H1 (cell line): ENCODE measurements around the gene SOS1. TPM values are rescaled to one million over a fixed set of nuclear protein-coding genes. Genes with fewer than 3 reads are reported as not detected.
A peak's percentile ranks its signal among the peaks of the same experiment; 100 is the strongest.

Experiments
- CTCF ChIA-PET: fragments of 300-600 bp; sonication (Branson Sonifier 250); formaldehyde crosslinking; loops from one replicate; lab custom pipeline; 2021; ENCODE audit not compliant: partially characterized antibody; lab: Charles Lee
- POLR2A ChIA-PET: fragments of 300-600 bp; sonication (Branson Sonifier 250); formaldehyde crosslinking; loops from one replicate; lab custom pipeline; 2021; ENCODE audit warnings: inconsistent platforms; ENCODE audit not compliant: partially characterized antibody; lab: Charles Lee
- DNase-seq, 2 experiments: peaks; one replicate each; pipeline versions ENCODE4 v3.0.0 to v3.0.0-alpha.2; 2010 to 2022; ENCODE audit warnings: low spot score in 2 of 2, low read depth in 1 of 2, mixed read lengths in 1 of 2
- FAIRE-seq: peaks from 2 replicates; lab custom pipeline; 2011; peaks lifted over from hg19 to GRCh38; lab: Jason Lieb, UNC
- H2AFZ ChIP-seq: 2 replicates; pipeline ENCODE4 v1.8.1; 2012; ENCODE audit warnings: low read length, inconsistent platforms
- H2AK5ac ChIP-seq: 2 replicates; pipeline ENCODE4 v1.6.1; 2013; ENCODE audit warnings: low read depth, low read length
- H2BK120ac ChIP-seq: replicated peaks from 2 replicates; pipeline ENCODE3; 2013; ENCODE audit warnings: low read depth, low read length, inconsistent platforms
- H2BK12ac ChIP-seq: 2 replicates; pipeline ENCODE4 v1.6.1; 2013; ENCODE audit warnings: low read depth, low read length
- H2BK15ac ChIP-seq: 2 replicates; pipeline ENCODE4 v1.6.1; 2013; ENCODE audit warnings: low read length
- H2BK20ac ChIP-seq: 2 replicates; pipeline ENCODE4 v1.6.1; 2013; ENCODE audit warnings: low read length
- H2BK5ac ChIP-seq: 2 replicates; pipeline ENCODE4 v1.6.1; 2013; ENCODE audit warnings: low read depth, low read length
- H3K14ac ChIP-seq: 2 replicates; pipeline ENCODE4 v1.6.1; 2013; ENCODE audit warnings: inconsistent platforms; ENCODE audit not compliant: insufficient read length
- H3K18ac ChIP-seq: 2 replicates; pipeline ENCODE4 v1.6.1; 2013; ENCODE audit warnings: low read length; ENCODE audit errors: extremely low read depth
- H3K23ac ChIP-seq: 2 replicates; pipeline ENCODE4 v1.6.1; 2013; ENCODE audit warnings: inconsistent platforms; ENCODE audit not compliant: insufficient read length
- H3K23me2 ChIP-seq: 2 replicates; pipeline ENCODE4 v1.6.1; 2013; ENCODE audit warnings: low read depth, low read length
- H3K27ac ChIP-seq: 2 replicates; pipeline ENCODE4 v1.6.1; 2011; ENCODE audit warnings: low read depth, low read length, inconsistent platforms
- H3K27me3 ChIP-seq, 4 experiments: replicated peaks in 1 of 4; 1 replicate in 1 of 4; 2 replicates in 3 of 4; pipeline versions ENCODE4 v1.6.1 to v1.8.1; 2011 to 2013; ENCODE audit warnings: low read length in 3 of 4, mild to moderate bottlenecking in 3 of 4, inconsistent platforms in 2 of 4, mixed read lengths in 2 of 4, moderate library complexity in 1 of 4; ENCODE audit not compliant: control insufficient read depth in 3 of 4, insufficient read depth in 3 of 4; ENCODE audit errors: extremely low read depth in 1 of 4
- H3K36me3 ChIP-seq, 4 experiments: 2 replicates each; pipeline versions ENCODE4 v1.6.1 to v1.8.1; 2011 to 2013; ENCODE audit warnings: mild to moderate bottlenecking in 4 of 4, low read length in 3 of 4, moderate library complexity in 2 of 4, control low read depth in 1 of 4, inconsistent platforms in 1 of 4; ENCODE audit not compliant: insufficient read depth in 4 of 4, control insufficient read depth in 2 of 4
- H3K4ac ChIP-seq: replicated peaks from 2 replicates; pipeline ENCODE3; 2013; ENCODE audit warnings: low read length, low read depth, mixed read lengths, inconsistent platforms; ENCODE audit not compliant: insufficient read length
- H3K4me1 ChIP-seq, 4 experiments: replicated peaks in 1 of 4; 1 replicate in 1 of 4; 2 replicates in 3 of 4; pipeline versions ENCODE4 v1.6.1 to v1.8.1; 2011 to 2013; ENCODE audit warnings: low read length in 3 of 4, inconsistent platforms in 2 of 4, mixed read lengths in 1 of 4; ENCODE audit not compliant: insufficient read depth in 4 of 4, control insufficient read depth in 3 of 4
- H3K4me2 ChIP-seq, 2 experiments: 2 replicates each; pipeline versions ENCODE4 v1.6.1 to v1.8.1; 2011 to 2013; ENCODE audit warnings: low read depth in 2 of 2, low read length in 2 of 2, control low read depth in 1 of 2, inconsistent platforms in 1 of 2, mild to moderate bottlenecking in 1 of 2; ENCODE audit not compliant: insufficient read depth in 1 of 2
- H3K4me3 ChIP-seq, 4 experiments: fragments of 200-600, 300-600 bp in 1 of 4; sonication (generic), shearing (Covaris generic), sonication (Bioruptor Twin) in 1 of 4; 2 replicates each; pipeline versions ENCODE4 v1.5.1 to v1.8.1; 2011 to 2016; ENCODE audit warnings: low read length in 4 of 4, low read depth in 3 of 4, control low read depth in 2 of 4, inconsistent platforms in 2 of 4, mild to moderate bottlenecking in 2 of 4, mixed read lengths in 1 of 4, moderate library complexity in 1 of 4; ENCODE audit not compliant: insufficient read depth in 2 of 4; ENCODE audit errors: extremely low read depth in 1 of 4
- H3K56ac ChIP-seq: replicated peaks from 2 replicates; pipeline ENCODE3; 2013; ENCODE audit warnings: low read depth, mild to moderate bottlenecking, mixed read lengths, low read length, inconsistent platforms; ENCODE audit not compliant: insufficient read length
- H3K79me1 ChIP-seq: 2 replicates; pipeline ENCODE4 v1.6.1; 2013; ENCODE audit warnings: low read depth, low read length, control low read depth
- H3K79me2 ChIP-seq, 2 experiments: 2 replicates each; pipeline versions ENCODE4 v1.6.1 to v1.8.1; 2012 to 2013; ENCODE audit warnings: low read length in 2 of 2, mild to moderate bottlenecking in 2 of 2, inconsistent platforms in 1 of 2; ENCODE audit not compliant: insufficient read depth in 2 of 2, control insufficient read depth in 1 of 2
- H3K9ac ChIP-seq, 4 experiments: replicated peaks in 1 of 4; 1 replicate in 1 of 4; 2 replicates in 3 of 4; pipeline versions ENCODE4 v1.6.1 to v1.8.1; 2011 to 2013; ENCODE audit warnings: low read depth in 3 of 4, low read length in 3 of 4, control low read depth in 2 of 4, mild to moderate bottlenecking in 2 of 4, moderate library complexity in 2 of 4, inconsistent platforms in 1 of 4; ENCODE audit errors: extremely low read depth in 1 of 4
- H3K9me3 ChIP-seq, 2 experiments: 2 replicates each; pipeline versions ENCODE4 v1.6.1 to v1.8.1; 2012 to 2013; ENCODE audit warnings: mild to moderate bottlenecking in 2 of 2, moderate library complexity in 2 of 2, control low read depth in 1 of 2, inconsistent platforms in 1 of 2, low read depth in 1 of 2, low read length in 1 of 2, mixed read lengths in 1 of 2; ENCODE audit not compliant: insufficient read depth in 2 of 2
- H4K20me1 ChIP-seq, 2 experiments: replicated peaks in 1 of 2; 2 replicates each; pipeline versions ENCODE3 to v1.8.1; 2011 to 2013; ENCODE audit warnings: inconsistent platforms in 2 of 2, low read length in 2 of 2, mild to moderate bottlenecking in 1 of 2; ENCODE audit not compliant: insufficient read depth in 2 of 2, control insufficient read depth in 1 of 2
- H4K5ac ChIP-seq: 2 replicates; pipeline ENCODE4 v1.6.1; 2013; ENCODE audit warnings: low read length, low read depth, mixed read lengths, inconsistent platforms; ENCODE audit not compliant: insufficient read length
- H4K8ac ChIP-seq: 2 replicates; pipeline ENCODE4 v1.8.0; 2013; ENCODE audit warnings: mild to moderate bottlenecking, moderate library complexity, low read length, inconsistent platforms; ENCODE audit not compliant: insufficient read depth; ENCODE audit errors: extremely low read depth
- H4K91ac ChIP-seq: replicated peaks from 2 replicates; pipeline ENCODE3; 2013; ENCODE audit warnings: low read length, mixed read lengths, inconsistent platforms; ENCODE audit not compliant: insufficient read length
- BRCA1 ChIP-seq: IDR thresholded peaks from 2 replicates; pipeline ENCODE4 v1.6.1; 2012; ENCODE audit warnings: low read depth, low read length, improper control_type of control experiment
- CHD2 ChIP-seq: IDR thresholded peaks from 2 replicates; pipeline ENCODE4 v1.6.1; 2012; ENCODE audit warnings: low read length, improper control_type of control experiment
- GTF2F1 ChIP-seq: IDR thresholded peaks from 2 replicates; pipeline ENCODE4 v1.6.1; 2012; ENCODE audit warnings: low read depth, low read length, improper control_type of control experiment, borderline replicate concordance
- SAP30 ChIP-seq: fragments of 300-600 bp; sonication (generic); IDR thresholded peaks from 2 replicates; pipeline ENCODE4 v1.7.1; 2012; ENCODE audit warnings: low read length, moderate library complexity, mild to moderate bottlenecking, inconsistent platforms; ENCODE audit not compliant: insufficient read depth, insufficient replicate concordance
- WGBS, 2 experiments: shearing (Covaris generic) in 1 of 2; methylation state at CpG; one replicate each; pipeline versions ENCODE4 v1.1.6 to v1.1.7; 2013 to 2015; ENCODE audit warnings: low lambda C conversion rate in 2 of 2, mixed read lengths in 2 of 2, inconsistent platforms in 1 of 2, low coverage in 1 of 2, missing lambda C conversion rate in 1 of 2; ENCODE audit not compliant: insufficient replicate concordance in 2 of 2, insufficient coverage in 1 of 2, insufficient read length in 1 of 2; ENCODE audit errors: extremely low coverage in 1 of 2, missing lambda C conversion rate in 1 of 2; 5-methylcytosine and 5-hydroxymethylcytosine counted together
- polyA plus RNA-seq, 7 experiments: library from polyadenylated mRNA; depleted of rRNA in 3 of 7; stranded (reverse) in 5 of 7; unstranded in 2 of 7; fragments of >200 nt in 5 of 7; fragments of 200-250 nt in 2 of 7; gene quantifications; 1 replicate in 5 of 7; 2 replicates in 1 of 7; 4 replicates in 1 of 7; pipeline versions ENCODE4 v1.2.1 to v1.2.3, GENCODE V29; 2011 to 2013; ENCODE audit warnings: missing spikeins in 2 of 7, mixed read lengths in 2 of 7
- total RNA-seq: library from RNA; stranded (reverse); fragmentation: NEBNext Ultra II Directional; extraction: Animal tissue kit (Norgen Biotek cat#: 25700); gene quantifications from 2 replicates; pipeline ENCODE4 v1.2.1, GENCODE V29; 2021

Gene SOS1
- total and polyA plus RNA-seq, 2 of the 8 experiments (the other 6 are each of a cell fraction or from before 2014, with no cell fraction given): 25.7 to 27.0 TPM

DNA sequence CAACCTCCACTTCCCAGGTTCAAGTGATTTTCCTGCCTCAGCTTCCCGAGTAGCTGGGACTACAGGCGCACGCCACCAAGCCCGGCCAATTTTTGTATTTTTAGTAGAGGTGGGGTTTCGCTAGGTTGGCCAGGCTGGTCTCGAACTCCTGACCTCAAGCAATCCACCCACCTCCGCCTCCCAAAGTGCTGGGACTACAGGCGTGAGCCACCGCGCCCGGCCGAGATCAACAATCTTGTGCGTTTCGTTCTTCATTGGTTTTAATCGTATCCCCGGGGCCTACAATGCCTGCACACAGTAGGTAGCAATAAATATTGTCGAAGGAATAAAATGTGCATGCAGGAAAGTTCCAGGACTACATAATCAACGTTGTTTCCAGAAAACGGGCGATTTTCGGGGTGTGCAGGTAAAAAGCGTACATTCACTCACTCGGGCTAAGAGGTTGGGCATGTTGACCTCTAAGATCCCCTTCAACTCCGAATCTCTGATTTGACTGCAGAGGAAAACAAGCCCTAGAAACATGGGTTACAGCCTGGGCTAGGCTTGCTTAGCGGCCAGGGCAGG, 2.7 kb upstream of the SOS1 start:
- peaks cover 5 to 9% (median 8%) of the 10 kb centered on the region in 4 experiments for H3K4me1 ChIP-seq
- H4K5ac ChIP-seq: peak overlapping the region; percentile 94
- H4K20me1 ChIP-seq: no peaks in the 10 kb centered on the region
- H3K23me2 ChIP-seq: peaks cover 15% of the 10 kb centered on the region
- FAIRE-seq (no peak), DNase-seq (no peak)
- ChIA-PET POLR2A (interaction anchor here (0.6 to 2.1 kb wide), 3 partner anchors 76 to 372 kb away, joined by 3 to 5 read pairs (median 4); partner anchors contain the start of gene SRSF7), CTCF (interaction anchor here (1.0 to 4.2 kb wide), 12 partner anchors 10 to 104 kb away, joined by 3 to 35 read pairs (median 5); no protein-coding TSS in a partner anchor)
- H3K9ac ChIP-seq: peak overlapping the region; percentile 77 to 96 (median 88)
- peak overlapping the region; percentile 92; the same call in 1 of the 2 replicates for H4K8ac ChIP-seq
- peak overlapping the region; percentile 98 for H3K27ac ChIP-seq
- peak overlapping the region; percentile 52 to 72 (median 64) for H3K4me3 ChIP-seq
- H3K9me3 ChIP-seq: no peaks in the 10 kb centered on the region
- peaks cover 5% of the 10 kb centered on the region; the same call in 1 of the 2 replicates for H3K79me1 ChIP-seq
- no peaks in the 10 kb centered on the region for H3K36me3 ChIP-seq
- H2BK12ac ChIP-seq: peak overlapping the region; percentile 90; the same call in 1 of the 2 replicates
- peak overlapping the region; percentile 50 for H3K56ac ChIP-seq
- no peak overlapping the region for H2BK20ac ChIP-seq
- H2BK5ac ChIP-seq: peak overlapping the region; percentile 98
- WGBS, 2 experiments: 75% methylated on average over 25 of the region's 25 CpGs; no CpG with 5 or more reads in 1 of the 2 experiments
- peak overlapping the region; percentile 9; the same call in 1 of the 2 replicates for H2AK5ac ChIP-seq
- peaks cover 0 to 20% of the 10 kb centered on the region in 2 experiments; a peak in 2 of 4 replicates for H3K79me2 ChIP-seq
- peak overlapping the region; percentile 83 for H2BK120ac ChIP-seq
- H4K91ac ChIP-seq: peak overlapping the region; percentile 48
- peak overlapping the region; percentile 45; the same call in 1 of the 2 replicates for H2AFZ ChIP-seq
- no peaks in the 10 kb centered on the region for H3K27me3 ChIP-seq
- H3K23ac ChIP-seq: no peak overlapping the region
- H2BK15ac ChIP-seq: no peak overlapping the region
- peak overlapping the region; percentile 30 for H3K4ac ChIP-seq
- TF ChIP-seq SAP30: no peak
- TF ChIP-seq CHD2: no peak
- no peak for TF ChIP-seq GTF2F1
- TF ChIP-seq BRCA1: no peak
- peak overlapping the region; percentile 91 for H3K18ac ChIP-seq
- peak overlapping the region; percentile 85 to 90 for H3K4me2 ChIP-seq
- no peak overlapping the region for H3K14ac ChIP-seq
